DMS153 treated with DMSO at 0.1 percent for 48 hours (cell line): Measurements from ENCODE around the gene EDN2.

Experiments used
- DNase-seq: peaks from one replicate; lab custom pipeline; 2025; ENCODE audit not compliant: unreplicated experiment; lab: John Stamatoyannopoulos, UW

The EDN2 gene

GRCh38 chr1:41500378-41500777 lies 15.9 kb upstream of the EDN2 start:
- no peak for DNase-seq

GRCh38 chr1:41499591-41499990 lies 15.1 kb upstream of the EDN2 start:
- no peak for DNase-seq

- DNase-seq, result no peak
These were observed 14.3 kb upstream of the EDN2 start for GRCh38 chr1:41498804-41499203.

GRCh38 chr1:41498391-41498790 lies 13.9 kb upstream of the EDN2 start:
- DNase-seq, result no peak

GRCh38 chr1:41497461-41498030 lies 13.1 kb upstream of the EDN2 start:
- no peak for DNase-seq

- DNase-seq, result no peak
These were observed 12.6 kb upstream of the EDN2 start for GRCh38 chr1:41497056-41497440.

- peak; percentile 67 for DNase-seq
These were observed 11.9 kb upstream of the EDN2 start for GRCh38 chr1:41496080-41497055.

GRCh38 chr1:41495210-41495948 lies 10.9 kb upstream of the EDN2 start:
- DNase-seq, result no peak

GRCh38 chr1:41494351-41495209 lies 10.1 kb upstream of the EDN2 start:
- DNase-seq, result no peak

- DNase-seq, result no peak
These were observed 9.3 kb upstream of the EDN2 start for GRCh38 chr1:41493626-41494350.

GRCh38 chr1:41493117-41493536 lies 8.6 kb upstream of the EDN2 start:
- DNase-seq, result no peak

GRCh38 chr1:41492341-41492848 lies 7.9 kb upstream of the EDN2 start:
- DNase-seq, result peak; percentile 70

GRCh38 chr1:41490911-41491310 lies 6.4 kb upstream of the EDN2 start:
- DNase-seq, result no peak

- DNase-seq, result no peak
These were observed 5.1 kb upstream of the EDN2 start for GRCh38 chr1:41489561-41489960.

GRCh38 chr1:41488040-41488951 lies 3.8 kb upstream of the EDN2 start:
- DNase-seq, result no peak

GRCh38 chr1:41487126-41488039 lies 2.9 kb upstream of the EDN2 start:
- no peak for DNase-seq

- no peak for DNase-seq
These were observed 2.1 kb upstream of the EDN2 start for GRCh38 chr1:41486371-41487125.
